OCI-LY1 (cell line): ENCODE measurements around the gene NUDT14.

Experiments
- CTCF ChIP-seq: fragments of 200-600 bp; sonication (generic), shearing (Covaris generic); IDR thresholded peaks from 2 replicates; pipeline ENCODE4 v1.5.1; 2017; ENCODE audit warnings: mild to moderate bottlenecking, antibody characterized with exemption, low read length, moderate library complexity, mixed read lengths
- EZH2 ChIP-seq: fragments of 200-600 bp; sonication (generic), shearing (Covaris generic); IDR thresholded peaks from 2 replicates; pipeline ENCODE4 v1.8.0; 2017; ENCODE audit warnings: borderline replicate concordance, mixed run types, mild to moderate bottlenecking, antibody characterized with exemption, low read length, moderate library complexity, mixed read lengths

DNA sequence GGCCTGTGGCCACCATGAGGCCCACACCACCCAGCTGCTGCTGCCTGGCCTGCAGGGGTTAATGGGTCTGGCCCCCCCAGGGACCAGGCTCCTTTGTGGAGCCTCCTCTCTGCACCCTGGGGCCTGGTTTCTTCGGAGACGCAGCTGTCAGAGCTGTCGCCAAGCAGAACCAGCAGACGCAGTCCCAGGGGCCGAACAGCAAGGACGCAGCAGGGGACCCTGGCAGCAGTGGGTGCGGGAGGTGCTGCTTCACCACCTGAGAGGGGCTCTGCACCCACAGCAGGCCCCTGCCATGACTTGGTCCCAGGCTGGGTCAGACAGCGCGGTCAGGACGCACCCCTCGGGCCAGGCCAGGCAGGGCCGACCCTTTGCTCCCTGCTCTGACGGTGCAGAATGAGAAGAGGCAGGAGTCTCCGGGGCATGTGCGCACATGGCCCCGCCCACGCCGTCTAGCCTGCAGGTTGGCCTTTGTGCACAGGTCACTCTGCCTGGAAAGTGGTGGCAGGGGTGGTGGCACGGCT, 43.0 kb downstream of the NUDT14 start:
- TF ChIP-seq EZH2 = no peak
- TF ChIP-seq CTCF = no peak
